ENCODE results near the gene FAM131A. TPM values are rescaled to one million over a fixed set of nuclear protein-coding genes. Genes with fewer than 3 reads are reported as not detected.

The FAM131A gene
- total and polyA plus RNA-seq, 9 of the 15 experiments (the other 6 are each of a cell fraction or from before 2014, with no cell fraction given), result 0.48 to 11.1 (median 4.3) TPM

DNA sequence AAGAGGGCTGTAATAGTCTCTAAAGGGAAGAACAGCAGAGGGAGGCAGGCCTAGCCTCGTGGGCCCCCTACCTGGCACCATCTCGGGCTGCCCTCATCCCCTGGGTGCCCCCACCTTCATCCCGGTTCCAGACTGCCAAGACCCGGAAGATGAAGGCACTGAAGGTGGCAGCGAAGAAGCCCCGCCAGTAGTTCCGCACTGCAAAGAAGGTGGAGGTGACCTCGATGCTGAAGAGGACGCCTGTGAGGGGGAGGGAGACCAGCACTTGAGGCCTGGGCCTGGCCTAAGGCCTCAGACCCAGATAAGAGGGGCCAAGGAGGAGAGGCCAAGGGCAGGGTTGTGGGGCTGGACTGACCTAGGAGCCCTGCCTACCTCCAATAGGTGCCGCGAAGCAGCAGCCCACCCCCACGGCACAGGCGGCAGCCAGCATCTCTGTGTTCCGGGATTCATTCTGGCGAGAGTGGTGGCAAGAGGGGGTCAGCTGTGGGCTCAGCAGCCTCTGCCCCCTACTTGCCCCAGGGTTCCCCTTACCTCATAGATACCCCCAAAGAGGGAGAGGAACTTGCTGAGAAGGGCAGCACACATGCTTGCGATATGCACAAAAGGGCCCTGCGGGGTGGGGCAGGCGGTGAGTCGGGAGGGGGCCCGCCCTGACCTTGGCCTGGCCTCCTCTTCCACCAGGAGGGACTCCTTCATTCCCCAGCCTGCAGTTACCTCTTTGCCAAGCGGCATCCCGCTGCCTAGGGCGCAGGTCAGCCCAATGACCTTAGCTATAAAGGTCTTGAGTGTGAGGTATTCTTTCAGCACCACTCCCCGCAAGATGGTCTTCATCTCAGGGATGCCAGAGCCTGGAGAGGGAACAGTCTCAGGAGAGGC, 20.1 kb downstream of the FAM131A start:
- no peak overlapping the region for H3K4me2 ChIP-seq (ENCODE audit: insufficient read depth, low read length)
- peaks cover 30% of the 10 kb centered on the region for H3K79me2 ChIP-seq (ENCODE audit: control insufficient read depth, insufficient read depth, low read length)
- intact Hi-C loops (cut with micrococcal nuclease), result no loop called here
- ChIA-PET CTCF (ENCODE audit: low intra/inter-chr PET ratio) (no interaction called here), POLR2A (interaction anchor here (0.7 to 1.7 kb wide), 2 partner anchors 9 to 14 kb away, joined by 3 to 9 read pairs; no protein-coding TSS in a partner anchor)
- WGBS (ENCODE audit: insufficient coverage, low coverage, missing lambda C conversion rate), result 63% methylated on average over 19 of the region's 24 CpGs
- H3K36me3 ChIP-seq (ENCODE audit: control insufficient read depth, insufficient read depth, low read length), result peaks cover 62% of the 10 kb centered on the region; the same call in 2 of the 3 replicates
- H3K4me3 ChIP-seq, result no peak overlapping the region
- no peak overlapping the region for H2AFZ ChIP-seq (ENCODE audit: low read depth, low read length)
- no peaks in the 10 kb centered on the region for H3K9me3 ChIP-seq (replicated peaks; ENCODE audit: control insufficient read depth, insufficient read depth, low read depth, low read length)
- in situ Hi-C loops (cut with MboI), result no loop called here
- H3K9ac ChIP-seq (ENCODE audit: insufficient read depth in 1 of 2, low read depth in 2 of 2, low read length in 2 of 2), result peak overlapping the region in 1 of 2 experiments; percentile 85; a peak in 2 of 4 replicates
- peaks cover 5% of the 10 kb centered on the region for H3K9me1 ChIP-seq (ENCODE audit: control insufficient read depth, insufficient read depth, low read length)
- DNase-seq (ENCODE audit: extremely low read depth in 1 of 4, low spot score in 3 of 4) (peak in 2 of 4 experiments; percentile 29 to 56), FAIRE-seq (no peak), ATAC-seq (no peak)
- no TSS peak for BruUV-seq (replicated peaks)
- H3K4me1 ChIP-seq (replicated peaks in 1 of 2; ENCODE audit: control insufficient read depth in 2 of 2, insufficient read depth in 2 of 2, low read length in 2 of 2), result peaks cover 21 to 77% of the 10 kb centered on the region in 2 experiments
- H4K20me1 ChIP-seq (replicated peaks; ENCODE audit: control insufficient read depth, insufficient read depth, low read length), result no peaks in the 10 kb centered on the region
- H3K27ac ChIP-seq (ENCODE audit: extremely low read depth, low read depth, low read length), result no peak overlapping the region
- TF ChIP-seq RBFOX2 (IDR thresholded peaks at IDR 0.05; ENCODE audit: low read depth, low read length), result 0 out of 2 replicates have a peak, but pooled peaks have one; percentile 18
- 0 out of 2 replicates have a peak, but pooled peaks have one; percentile 9 for TF ChIP-seq CBFA2T3 (IDR thresholded peaks at IDR 0.05)
- TF ChIP-seq POLR2G (IDR thresholded peaks at IDR 0.05; ENCODE audit: low read depth, low read length), result 0 out of 2 replicates have a peak, but pooled peaks have one; percentile 17
- no peak for TF ChIP-seq SNRNP70 (optimal IDR thresholded peaks at IDR 0.05; ENCODE audit: low read depth, low read length)
- TF ChIP-seq, protein P1, sequence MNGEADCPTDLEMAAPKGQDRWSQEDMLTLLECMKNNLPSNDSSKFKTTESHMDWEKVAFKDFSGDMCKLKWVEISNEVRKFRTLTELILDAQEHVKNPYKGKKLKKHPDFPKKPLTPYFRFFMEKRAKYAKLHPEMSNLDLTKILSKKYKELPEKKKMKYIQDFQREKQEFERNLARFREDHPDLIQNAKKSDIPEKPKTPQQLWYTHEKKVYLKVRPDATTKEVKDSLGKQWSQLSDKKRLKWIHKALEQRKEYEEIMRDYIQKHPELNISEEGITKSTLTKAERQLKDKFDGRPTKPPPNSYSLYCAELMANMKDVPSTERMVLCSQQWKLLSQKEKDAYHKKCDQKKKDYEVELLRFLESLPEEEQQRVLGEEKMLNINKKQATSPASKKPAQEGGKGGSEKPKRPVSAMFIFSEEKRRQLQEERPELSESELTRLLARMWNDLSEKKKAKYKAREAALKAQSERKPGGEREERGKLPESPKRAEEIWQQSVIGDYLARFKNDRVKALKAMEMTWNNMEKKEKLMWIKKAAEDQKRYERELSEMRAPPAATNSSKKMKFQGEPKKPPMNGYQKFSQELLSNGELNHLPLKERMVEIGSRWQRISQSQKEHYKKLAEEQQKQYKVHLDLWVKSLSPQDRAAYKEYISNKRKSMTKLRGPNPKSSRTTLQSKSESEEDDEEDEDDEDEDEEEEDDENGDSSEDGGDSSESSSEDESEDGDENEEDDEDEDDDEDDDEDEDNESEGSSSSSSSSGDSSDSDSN (IDR thresholded peaks at IDR 0.05; ENCODE audit: borderline replicate concordance in 1 of 2, low read depth in 2 of 2, low read length in 2 of 2), result 0 out of 4 replicates have a peak, but pooled peaks of 1 of the 2 experiments have one; percentile 30
- TF ChIP-seq, protein P2, sequence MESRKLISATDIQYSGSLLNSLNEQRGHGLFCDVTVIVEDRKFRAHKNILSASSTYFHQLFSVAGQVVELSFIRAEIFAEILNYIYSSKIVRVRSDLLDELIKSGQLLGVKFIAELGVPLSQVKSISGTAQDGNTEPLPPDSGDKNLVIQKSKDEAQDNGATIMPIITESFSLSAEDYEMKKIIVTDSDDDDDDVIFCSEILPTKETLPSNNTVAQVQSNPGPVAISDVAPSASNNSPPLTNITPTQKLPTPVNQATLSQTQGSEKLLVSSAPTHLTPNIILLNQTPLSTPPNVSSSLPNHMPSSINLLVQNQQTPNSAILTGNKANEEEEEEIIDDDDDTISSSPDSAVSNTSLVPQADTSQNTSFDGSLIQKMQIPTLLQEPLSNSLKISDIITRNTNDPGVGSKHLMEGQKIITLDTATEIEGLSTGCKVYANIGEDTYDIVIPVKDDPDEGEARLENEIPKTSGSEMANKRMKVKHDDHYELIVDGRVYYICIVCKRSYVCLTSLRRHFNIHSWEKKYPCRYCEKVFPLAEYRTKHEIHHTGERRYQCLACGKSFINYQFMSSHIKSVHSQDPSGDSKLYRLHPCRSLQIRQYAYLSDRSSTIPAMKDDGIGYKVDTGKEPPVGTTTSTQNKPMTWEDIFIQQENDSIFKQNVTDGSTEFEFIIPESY (CRISPR knock-in tag; IDR thresholded peaks at IDR 0.05), result peak; percentile 62
- no peak for TF ChIP-seq ZNF583 (CRISPR knock-in tag; IDR thresholded peaks at IDR 0.05)
- no peak for TF ChIP-seq ZNF274 (IDR thresholded peaks at IDR 0.05; ENCODE audit: borderline replicate concordance, low read depth, low read length)
- TF ChIP-seq TRIM24 (IDR thresholded peaks at IDR 0.05), result no peak
- no peaks in the 10 kb centered on the region for H3K27me3 ChIP-seq (ENCODE audit: control insufficient read depth in 2 of 2, insufficient read depth in 2 of 2, low read length in 2 of 2)
